HUDEP-2 (cell line): ENCODE measurements around the gene DOCK7.

Source experiments
- DNase-seq, 76 experiments: peaks; one replicate each; lab custom pipeline; 2025; ENCODE audit not compliant: unreplicated experiment in 76 of 76; lab: John Stamatoyannopoulos, UW

Gene DOCK7

DNA sequence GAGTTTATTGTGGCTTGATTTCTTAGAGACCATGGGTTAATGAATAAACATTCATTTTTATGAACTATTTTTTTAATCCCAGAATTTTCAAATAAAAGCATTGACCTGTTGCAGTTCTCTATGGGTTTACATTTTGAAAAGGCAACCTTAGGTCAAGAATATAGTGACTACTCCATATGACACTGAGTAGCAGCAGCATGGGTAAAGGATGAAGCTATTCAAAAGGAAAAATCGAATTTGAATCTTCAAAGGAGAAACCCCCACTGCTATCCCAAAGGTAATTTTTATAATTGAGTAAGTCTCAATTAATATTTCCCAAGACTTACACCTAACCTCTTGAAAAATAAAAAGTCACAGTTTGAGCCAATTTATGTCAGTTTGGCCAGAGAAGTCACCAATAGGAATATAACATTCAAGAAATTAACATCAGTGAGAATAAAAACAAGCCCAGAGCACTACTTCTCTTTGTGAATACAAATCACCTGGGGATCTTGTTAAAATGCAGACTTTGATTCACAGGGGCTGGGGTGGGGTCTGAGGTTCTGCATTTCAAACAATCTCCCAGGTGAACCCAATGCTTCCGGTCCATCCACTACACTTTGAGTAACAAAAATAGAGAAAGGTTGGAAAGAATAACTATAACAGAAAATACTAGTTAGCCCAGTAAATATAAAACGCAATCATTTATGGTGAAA is 211.5 kb downstream of the DOCK7 start:
- DNase-seq, result no peak

DNA sequence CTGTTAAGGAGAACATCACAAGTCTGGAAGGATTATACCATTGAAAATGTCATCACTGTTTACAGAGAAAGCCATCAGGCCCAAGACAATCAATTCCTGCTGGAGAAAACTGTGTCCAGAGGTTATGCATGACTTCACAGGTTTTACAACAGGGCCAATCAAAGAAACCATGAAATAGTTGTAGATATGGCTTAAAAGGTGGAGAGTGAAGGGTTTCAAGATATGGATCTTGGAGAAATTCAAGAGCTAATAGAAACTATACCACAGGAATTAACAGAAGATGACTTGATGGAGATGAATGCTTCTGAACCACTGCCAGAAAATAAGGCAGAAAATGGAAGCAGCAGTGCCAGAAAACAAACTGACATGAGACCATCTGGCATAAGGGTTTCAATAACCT is 221.1 kb downstream of the DOCK7 start:
- no peak for DNase-seq

DNA sequence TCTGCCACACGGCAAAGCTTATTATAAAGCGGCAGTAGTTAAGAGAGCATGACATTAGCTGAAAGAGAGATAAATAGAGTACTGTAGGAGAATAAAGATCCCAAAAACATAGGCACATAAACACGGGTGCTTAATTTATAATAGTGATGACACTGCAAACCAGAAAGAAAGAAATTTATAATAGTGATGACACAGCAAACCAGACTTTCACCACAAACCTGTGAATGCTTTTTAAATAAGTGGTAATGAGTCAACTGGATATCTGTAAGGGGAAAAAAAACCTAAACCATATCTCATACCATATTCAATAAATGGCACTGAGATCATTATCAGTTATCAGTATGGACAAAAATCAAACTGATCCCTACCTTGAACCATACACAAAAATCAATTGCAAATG is 225.8 kb downstream of the DOCK7 start:
- DNase-seq, result no peak

DNA sequence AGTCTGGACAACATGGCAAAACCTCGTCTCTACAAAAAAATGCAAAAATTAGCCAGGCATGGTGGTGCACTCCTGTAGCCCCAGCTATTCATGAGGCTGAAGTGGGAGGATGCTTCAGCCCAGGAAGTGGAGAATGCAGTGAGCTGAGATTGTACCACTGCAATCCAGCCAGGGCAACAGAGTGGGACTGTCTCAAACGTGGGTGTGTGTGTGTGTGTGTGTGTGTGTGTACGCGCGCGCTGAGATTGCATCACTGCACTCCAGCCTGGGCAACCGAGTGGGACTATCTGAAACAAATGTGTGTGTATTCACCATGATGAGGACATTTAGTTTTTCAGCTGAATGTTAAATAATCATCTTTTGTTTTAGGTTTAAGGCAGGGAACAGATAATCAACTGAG is 230.2 kb downstream of the DOCK7 start:
- no peak for DNase-seq

DNA sequence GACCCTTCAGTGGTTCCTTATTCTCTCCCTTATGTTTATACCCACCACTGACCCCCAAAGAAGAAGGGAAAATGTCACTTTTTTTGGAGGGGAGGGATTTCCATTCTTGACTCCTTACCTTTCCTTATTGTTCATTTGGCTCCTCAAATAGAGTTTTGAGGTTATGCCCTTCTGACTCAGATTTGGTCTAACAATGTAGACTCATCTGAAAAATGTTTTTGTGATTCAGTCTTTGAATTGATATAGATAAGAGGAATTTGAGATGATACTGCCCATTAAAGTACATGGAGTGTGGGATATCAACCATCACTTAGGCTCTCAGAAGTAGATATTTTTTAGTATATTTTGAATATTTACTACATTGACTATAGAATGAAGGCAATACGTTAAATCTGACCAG is 235.2 kb downstream of the DOCK7 start:
- no peak for DNase-seq

DNA sequence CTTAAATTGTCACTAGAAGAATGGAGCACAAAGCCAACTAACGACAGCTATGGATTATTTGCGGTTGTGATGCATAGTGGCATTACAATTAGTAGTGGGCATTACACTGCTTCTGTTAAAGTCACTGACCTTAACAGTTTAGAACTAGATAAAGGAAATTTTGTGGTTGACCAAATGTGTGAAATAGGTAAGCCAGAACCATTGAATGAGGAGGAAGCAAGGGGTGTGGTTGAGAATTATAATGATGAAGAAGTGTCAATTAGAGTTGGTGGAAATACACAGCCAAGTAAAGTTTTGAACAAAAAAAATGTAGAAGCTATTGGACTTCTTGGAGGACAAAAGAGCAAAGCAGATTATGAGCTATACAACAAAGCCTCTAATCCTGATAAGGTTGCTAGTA is 237.9 kb downstream of the DOCK7 start:
- no peak for DNase-seq

DNA sequence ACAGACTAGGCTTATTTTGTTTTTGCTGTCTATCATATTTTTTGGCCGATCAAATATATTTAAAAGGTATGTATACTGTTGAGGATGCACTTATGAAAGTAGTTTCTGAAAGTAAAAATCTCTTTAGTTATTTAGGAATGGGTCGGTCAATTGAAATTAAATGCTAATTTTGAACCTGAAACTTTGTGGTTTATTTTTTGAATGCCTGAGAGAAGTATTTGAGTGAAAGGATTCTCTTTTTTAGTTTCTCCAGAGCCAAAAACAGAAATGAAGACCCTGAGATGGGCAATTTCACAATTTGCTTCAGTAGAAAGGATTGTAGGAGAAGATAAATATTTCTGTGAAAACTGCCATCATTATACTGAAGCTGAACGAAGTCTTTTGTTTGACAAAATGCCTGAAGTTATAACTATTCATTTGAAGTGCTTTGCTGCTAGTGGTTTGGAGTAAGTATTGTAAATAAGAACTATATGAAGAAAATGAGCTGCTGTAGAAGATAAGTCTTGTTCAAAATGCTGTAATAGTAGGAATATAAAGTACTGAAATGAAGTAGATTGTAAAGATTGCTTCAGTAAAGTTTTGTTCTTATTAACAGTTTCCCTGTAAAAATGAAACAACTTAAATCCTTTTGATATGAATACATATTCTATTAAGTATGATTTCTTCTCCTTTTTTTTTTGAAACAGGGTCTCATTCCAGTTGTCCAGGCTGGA is 239.8 kb downstream of the DOCK7 start:
- no peak for DNase-seq

DNA sequence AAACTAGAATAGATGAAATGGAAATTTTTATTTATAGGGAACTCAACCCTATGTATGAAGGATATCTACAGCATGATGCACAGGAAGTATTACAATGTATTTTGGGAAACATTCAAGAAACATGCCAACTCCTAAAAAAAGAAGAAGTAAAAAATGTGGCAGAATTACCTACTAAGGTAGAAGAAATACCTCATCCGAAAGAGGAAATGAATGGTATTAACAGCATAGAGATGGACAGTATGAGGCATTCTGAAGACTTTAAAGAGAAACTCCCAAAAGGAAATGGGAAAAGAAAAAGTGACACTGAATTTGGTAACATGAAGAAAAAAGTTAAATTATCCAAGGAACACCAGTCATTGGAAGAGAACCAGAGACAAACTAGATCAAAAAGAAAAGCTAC is 243.5 kb downstream of the DOCK7 start:
- DNase-seq, result no peak

DNA sequence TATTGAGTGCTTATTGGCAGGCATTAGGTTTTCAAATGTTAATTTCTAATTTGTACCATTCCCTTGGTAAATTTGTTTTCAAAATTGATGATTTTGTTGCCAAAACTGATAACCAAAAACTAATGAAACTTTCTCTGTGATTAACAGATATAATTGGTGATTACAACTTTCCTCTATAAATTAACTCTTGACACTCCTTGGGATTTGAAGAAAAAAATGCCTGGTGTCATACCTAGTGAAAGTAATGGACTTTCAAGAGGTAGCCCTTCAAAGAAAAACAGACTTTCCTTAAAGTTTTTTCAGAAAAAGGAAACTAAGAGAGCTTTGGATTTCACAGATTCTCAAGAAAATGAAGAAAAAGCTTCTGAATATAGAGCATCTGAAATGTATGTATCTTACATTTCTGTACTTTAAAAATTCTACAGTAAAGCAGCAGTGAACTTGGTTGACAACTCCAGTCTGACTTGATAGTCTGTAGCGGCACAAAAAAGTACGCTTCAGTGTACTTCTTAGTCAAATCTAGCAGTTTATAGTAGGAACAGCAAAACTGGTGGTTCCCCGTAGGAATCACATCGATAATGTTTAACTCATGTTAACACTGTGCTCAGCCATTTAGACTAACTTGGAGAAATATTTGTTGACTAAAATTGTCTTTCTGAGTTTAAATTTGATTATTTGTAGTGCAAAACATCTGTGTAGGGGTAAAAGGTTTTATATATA is 248.4 kb downstream of the DOCK7 start:
- DNase-seq, result peak in 2 of 76 experiments; percentile 4 to 15

DNA sequence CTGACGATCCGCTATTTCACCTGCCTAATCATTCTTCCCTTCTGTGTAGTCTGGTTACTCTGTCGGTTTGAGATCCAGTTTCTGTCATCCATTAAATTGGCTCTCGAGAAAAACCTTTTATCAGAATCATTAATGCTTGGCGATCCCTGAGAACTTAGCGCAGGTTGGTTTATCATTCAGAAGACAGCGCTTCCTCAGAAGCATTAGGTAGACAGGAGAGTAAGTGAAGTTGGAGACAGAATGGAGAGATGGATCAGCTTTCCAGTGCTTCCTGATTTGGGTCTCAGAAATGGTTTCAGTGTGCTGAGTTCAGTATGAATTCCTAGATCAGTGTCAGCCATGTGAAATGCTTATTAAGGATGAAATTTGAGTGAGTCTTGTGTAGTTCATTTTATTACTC is 250.0 kb downstream of the DOCK7 start:
- peak in 4 of 76 experiments; percentile 6 to 12 (median 8) for DNase-seq

DNA sequence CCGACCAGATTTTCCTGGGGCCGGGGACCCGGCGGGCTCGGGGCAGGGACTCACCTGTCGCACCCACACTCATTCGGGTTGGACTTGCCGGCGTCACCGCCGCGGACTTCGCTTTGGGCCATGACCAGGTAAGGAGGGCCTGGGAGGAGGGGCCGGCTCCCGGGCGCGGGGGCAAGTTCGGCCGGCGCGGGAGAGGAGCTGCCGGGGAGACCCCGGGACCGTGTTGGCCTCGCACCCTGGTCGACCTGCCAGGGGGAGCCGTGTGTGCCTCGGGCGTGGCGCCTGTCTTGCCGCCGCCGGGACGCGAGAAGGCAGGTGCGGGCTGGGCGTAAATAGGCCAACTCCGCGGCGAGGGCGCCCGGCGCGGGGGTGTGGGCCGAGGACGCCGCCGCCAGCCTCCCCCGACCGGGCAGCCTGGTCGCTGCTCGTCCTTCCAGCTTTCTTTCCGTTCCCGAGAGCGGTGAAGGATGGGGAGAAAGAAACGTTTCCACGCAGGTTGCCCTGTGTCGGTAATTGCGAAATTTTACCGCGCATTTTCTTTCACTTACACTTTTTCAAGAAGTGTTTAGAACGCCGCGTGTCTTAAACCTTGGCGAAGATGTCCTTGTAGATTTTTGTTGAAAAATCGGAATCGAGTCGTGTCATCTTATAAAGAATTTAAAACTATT is 250.8 kb downstream of the DOCK7 start:
- peak in 11 of 76 experiments; percentile 9 to 45 (median 30) for DNase-seq

DNA sequence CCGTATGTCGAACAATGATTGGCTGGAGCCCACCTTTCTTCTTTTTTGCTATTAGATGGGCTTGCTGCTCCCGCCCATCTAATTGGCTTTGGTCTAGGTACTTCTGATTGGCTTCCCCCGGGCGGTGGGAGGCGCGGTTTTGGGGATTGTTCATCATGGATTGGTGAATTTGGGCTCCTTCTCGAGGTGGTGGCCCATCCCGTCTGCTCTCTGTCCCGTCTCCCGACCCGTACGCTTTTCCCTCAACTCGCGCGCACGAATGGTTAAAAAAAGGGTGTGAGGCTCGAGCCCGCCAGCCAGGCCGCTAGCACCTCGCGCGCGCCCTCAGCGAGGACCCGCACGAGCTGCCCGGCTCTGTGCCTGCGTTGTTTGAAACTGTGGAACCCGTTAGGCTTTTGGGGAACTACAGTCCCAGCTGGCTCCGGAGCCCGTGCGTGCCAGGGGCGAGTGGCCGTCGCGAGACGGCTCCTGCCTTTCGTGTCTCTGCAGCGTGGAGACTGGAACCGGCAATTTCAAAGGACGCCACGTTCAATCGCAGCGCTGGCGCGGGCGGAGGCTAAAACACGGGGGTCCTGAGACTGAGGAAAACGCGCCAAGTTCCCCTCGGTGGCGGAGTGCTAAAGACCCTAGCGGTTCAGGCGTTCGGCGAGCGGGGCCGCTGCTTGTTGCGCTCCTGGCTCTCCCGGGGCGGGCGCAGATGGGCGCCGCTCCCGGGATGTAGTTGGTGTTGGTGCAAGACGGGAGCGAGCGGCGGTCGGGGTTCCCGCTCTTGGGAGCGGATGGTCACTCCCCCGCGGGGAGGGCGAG is 251.5 kb downstream of the DOCK7 start, which contains the start of gene USP1:
Gene USP1 (plus strand): TSS at position 584 of the 807 bp plus-strand sequence. CDS start 2,819 bp downstream, outside the sequence.
- DNase-seq, result peak; percentile 43 to 100 (median 98)

DNA sequence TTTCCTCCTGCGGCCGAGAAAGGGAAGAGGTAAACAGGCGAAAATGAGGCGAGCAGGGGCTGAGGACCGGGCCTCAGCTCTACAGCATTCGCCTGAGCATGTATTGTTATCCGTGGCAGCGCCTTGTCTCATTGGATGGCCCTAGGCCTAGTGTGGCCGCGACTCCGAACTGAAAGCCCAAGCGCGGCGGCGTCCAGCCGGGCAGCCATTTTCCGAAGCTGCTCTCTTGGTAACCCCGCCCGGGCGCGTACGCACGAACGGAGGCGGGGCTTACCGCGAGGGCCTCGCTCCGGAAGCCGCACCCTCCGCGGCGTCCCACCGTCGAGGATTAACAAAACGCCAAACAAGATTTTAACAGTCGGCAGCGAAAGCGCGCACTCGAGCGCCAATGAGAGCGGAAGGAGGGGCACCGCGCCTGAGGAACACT is 252.1 kb downstream of the DOCK7 start:
- peak in 21 of 76 experiments; percentile 36 to 100 (median 99) for DNase-seq

DNA sequence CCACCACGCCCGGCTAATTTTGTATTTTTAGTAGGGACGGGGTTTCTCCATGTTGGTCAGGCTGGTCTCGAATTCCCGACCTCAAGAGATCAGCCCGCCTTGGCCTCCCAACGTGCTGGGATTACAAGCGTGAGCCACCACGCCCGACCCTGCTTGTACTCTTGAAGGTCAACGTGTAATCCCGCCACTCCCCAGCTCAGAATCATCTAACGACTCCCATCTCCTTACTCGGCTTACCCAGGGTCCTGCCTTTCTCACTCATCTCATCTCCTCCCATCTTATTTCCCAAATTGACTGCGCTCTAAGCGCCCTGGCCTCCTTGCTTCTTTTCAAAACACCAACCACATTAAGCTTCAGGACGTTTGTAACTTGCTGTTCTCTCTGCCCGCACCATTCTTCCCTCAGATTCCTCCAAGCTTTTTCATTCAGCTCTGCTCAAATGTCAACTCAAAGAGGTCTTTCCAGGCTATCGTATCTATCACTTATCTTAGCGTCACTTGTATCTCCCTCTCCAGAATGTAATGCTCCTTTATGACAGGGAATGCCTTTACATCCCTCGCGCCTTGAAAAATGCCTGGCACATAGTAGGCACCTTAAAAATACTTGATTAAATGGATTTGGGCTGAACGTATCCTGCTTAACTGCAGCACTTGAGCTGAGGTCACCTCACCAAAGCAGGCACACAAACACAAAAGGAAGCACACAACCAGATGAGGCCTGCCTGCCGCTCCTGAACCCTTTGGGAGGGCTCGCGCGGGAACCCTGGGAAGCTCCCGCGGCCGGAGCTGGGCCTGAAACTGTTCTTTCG is 252.8 kb downstream of the DOCK7 start:
- peak in 6 of 76 experiments; percentile 28 to 44 (median 38) for DNase-seq

DNA sequence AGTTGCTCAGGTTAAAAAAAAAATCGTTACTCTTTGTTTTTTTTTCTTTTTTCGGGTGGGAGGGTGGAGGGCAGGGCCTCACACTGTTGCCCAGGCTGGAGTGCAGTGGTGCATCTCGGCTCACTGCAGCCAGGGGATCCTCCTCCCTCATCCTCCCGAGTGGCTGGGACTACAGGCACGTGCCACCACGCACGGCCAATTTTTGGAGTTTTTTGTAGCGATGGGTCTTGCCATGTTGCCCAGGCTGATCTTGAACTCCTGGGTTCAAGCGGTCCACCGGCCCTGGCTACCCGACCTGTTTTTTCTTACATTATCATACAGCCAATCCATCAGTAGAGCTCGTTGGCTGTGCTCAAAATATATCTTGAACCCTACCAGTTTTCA is 253.6 kb downstream of the DOCK7 start:
- DNase-seq, result no peak

DNA sequence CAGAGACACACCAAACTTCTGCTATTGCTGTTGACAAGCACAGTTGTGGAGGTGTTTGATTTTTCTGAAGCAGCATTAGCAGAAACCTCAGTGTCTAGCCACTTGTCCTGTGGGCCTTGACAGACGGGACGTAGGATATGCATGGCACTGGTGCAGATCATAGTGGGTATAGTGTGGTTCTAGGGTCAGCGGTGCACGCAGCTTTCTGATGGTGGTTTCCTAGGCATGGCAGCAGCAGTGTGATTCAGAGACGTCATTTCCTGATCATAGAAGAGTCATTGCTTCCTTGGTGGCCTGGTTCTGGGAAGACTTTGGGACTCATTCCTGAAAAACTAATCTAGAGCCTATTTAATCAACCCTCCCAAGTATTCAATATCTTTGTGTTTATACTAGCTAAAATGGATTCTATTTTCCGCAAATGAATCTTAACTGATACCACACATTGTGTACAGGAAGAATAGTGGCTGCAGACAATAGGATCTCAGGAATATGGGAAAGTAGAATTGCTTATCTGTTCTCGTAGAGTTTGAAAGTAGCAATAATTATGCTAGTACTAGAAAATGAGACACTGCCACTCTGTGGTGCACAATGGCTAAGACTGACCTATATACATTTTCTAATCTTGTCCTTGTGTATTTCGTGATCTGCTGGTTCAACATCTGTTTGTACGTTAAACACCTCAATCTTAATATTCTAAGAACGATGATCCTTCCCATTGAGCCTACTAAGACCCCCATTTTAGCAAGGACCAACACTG is 254.1 kb downstream of the DOCK7 start:
- DNase-seq, result no peak

DNA sequence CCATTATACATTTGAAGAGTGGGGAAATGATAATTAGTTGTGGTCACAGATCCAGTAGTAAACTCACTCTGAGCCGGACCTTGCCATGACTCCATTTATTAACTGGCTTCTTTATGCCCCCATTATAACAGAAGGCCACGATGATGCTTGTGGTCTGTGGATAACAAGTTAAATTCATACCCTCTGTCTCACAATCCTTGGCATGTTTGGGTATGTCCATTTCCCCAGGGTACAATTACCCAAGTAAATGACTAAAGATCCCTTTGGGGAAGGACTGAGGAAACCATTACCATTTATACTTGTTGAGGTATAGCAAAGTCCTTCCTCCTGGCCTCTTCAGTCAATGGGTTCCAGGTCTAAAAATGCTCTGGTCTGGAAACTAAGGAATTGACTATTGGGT is 258.6 kb downstream of the DOCK7 start:
- DNase-seq, result no peak

DNA sequence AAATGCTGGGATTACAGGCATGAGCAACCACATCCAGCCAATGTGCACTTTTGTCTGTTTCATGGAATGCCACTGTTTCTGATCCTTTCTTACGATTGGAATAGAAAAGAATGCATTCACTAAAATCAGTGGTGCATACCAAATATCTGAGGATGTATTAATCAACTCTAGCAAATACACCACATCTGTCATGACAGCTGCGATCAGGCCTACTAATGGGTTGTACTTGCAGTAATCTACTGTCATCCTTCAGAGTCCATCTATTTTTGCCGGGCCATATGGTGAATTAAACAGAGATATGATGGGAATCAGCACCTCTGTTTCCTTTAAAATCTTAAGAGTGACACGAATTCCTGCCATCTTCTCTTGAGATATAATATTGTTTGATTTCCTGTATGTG is 259.8 kb downstream of the DOCK7 start:
- no peak for DNase-seq

DNA sequence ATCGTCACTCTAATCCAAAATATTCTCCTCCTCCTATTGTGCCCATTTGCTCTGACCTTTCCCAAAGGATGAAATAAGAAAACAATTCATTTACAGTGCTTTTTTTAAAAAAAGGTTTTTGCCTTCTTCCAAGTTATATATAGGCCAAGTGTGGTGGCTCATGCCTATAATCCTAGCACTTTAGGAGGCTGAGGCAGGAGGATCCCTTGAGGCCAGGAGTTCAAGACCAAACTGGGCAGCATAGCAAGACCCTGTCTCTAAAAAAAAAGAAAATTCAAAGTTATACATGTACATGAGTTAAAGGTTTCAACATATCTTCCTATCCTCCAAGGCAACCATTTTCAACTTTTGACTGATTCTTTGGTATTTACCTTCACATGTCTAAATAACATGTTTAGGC is 261.4 kb downstream of the DOCK7 start:
- no peak for DNase-seq
